PC-3 (cell line): ENCODE measurements around the gene AP2A1. TPM values are rescaled to one million over a fixed set of nuclear protein-coding genes. Genes with fewer than 3 reads are reported as not detected.
A peak's percentile ranks its signal among the peaks of the same experiment; 100 is the strongest.

Experiments
- ATAC-seq: fragments of 200-7000 bp; cut with Tn5 transposase; 2 replicates; pipeline ENCODE4 v1.9.1; 2020; ENCODE audit warnings: mild to moderate bottlenecking, moderate library complexity
- BruUV-seq: library from RNA; stranded (reverse); fragments of 400-500 nt; replicated peaks from 2 replicates; lab custom pipeline; 2021; lab: Mats Ljungman, UMichigan
- CTCF ChIA-PET: fragments of 300-600 bp; sonication (Branson Sonifier 250); formaldehyde crosslinking; loops from one replicate; lab custom pipeline; 2022; ENCODE audit warnings: antibody characterized with exemption; lab: Charles Lee
- POLR2A ChIA-PET: fragments of 300-600 bp; sonication (Branson Sonifier 250); formaldehyde crosslinking; loops from one replicate; lab custom pipeline; 2022; ENCODE audit warnings: antibody characterized with exemption; ENCODE audit not compliant: unreplicated experiment; lab: Charles Lee
- DNase-seq: peaks from one replicate; pipeline ENCODE4 v3.0.0-alpha.2; 2015
- H2AFZ ChIP-seq: fragments of 300-600 bp; sonication (generic); 2 replicates; pipeline ENCODE4 v1.6.0; 2016; ENCODE audit warnings: antibody characterized with exemption, low read length
- H3F3A ChIP-seq: fragments of 300-600 bp; sonication (generic); one replicate; pipeline ENCODE4 v1.6.0; 2017; ENCODE audit warnings: antibody characterized with exemption, low read length, control low read depth, mild to moderate bottlenecking; ENCODE audit not compliant: unreplicated experiment
- H3K27ac ChIP-seq: fragments of 300-600 bp; sonication (generic); 2 replicates; pipeline ENCODE4 v1.5.1; 2016; ENCODE audit warnings: mild to moderate bottlenecking, low read length
- H3K27me3 ChIP-seq: fragments of 300-600 bp; sonication (generic); 2 replicates; pipeline ENCODE4 v1.6.1; 2016; ENCODE audit warnings: low read length, mixed read lengths
- H3K36me3 ChIP-seq: fragments of 300-600 bp; sonication (generic); 2 replicates; pipeline ENCODE4 v1.6.1; 2016; ENCODE audit warnings: low read depth, mixed run types, low read length, mixed read lengths
- H3K4me1 ChIP-seq: fragments of 300-600 bp; sonication (generic); 2 replicates; pipeline ENCODE4 v1.5.1; 2016; ENCODE audit warnings: low read length; ENCODE audit not compliant: insufficient read depth
- H3K4me2 ChIP-seq: fragments of 300-600 bp; sonication (generic); 2 replicates; pipeline ENCODE4 v1.6.0; 2016; ENCODE audit warnings: low read length
- H3K4me3 ChIP-seq: fragments of 300-600 bp; sonication (generic); 2 replicates; pipeline ENCODE4 v1.5.1; 2016; ENCODE audit warnings: mild to moderate bottlenecking, low read length, mixed read lengths
- H3K79me2 ChIP-seq: fragments of 300-600 bp; sonication (generic); 2 replicates; pipeline ENCODE4 v1.6.1; 2017; ENCODE audit warnings: low read length, mixed read lengths
- H3K9ac ChIP-seq: fragments of 300-600 bp; sonication (generic); 2 replicates; pipeline ENCODE4 v1.6.0; 2016; ENCODE audit warnings: mild to moderate bottlenecking, low read length
- H3K9me2 ChIP-seq: fragments of 300-600 bp; sonication (generic); replicated peaks from 2 replicates; pipeline ENCODE4 v1.6.1; 2016; ENCODE audit warnings: mixed run types, low read length, mixed read lengths
- H3K9me3 ChIP-seq: fragments of 300-600 bp; sonication (generic); 2 replicates; pipeline ENCODE4 v1.6.1; 2016; ENCODE audit warnings: low read length, mixed read lengths
- H4K20me1 ChIP-seq: fragments of 300-600 bp; sonication (generic); 2 replicates; pipeline ENCODE4 v1.6.1; 2016; ENCODE audit warnings: low read length, mixed read lengths
- EZH2 ChIP-seq: fragments of 300-600 bp; sonication (generic); IDR thresholded peaks from one replicate; pipeline ENCODE4 v1.6.1; 2017; ENCODE audit warnings: antibody characterized with exemption, mild to moderate bottlenecking, low read length; ENCODE audit not compliant: unreplicated experiment
- EZH2phosphoT487 ChIP-seq: fragments of 300-600 bp; sonication (generic); IDR thresholded peaks from 2 replicates; pipeline ENCODE4 v1.6.1; 2018; ENCODE audit warnings: mild to moderate bottlenecking, antibody characterized with exemption, low read length, borderline replicate concordance
- intact Hi-C: fragments of 100-400 bp; cut with micrococcal nuclease; formaldehyde crosslinking; loops from 2 replicates; pipeline ENCODE4 v1.9.0; 2023
- total RNA-seq: library from RNA; depleted of rRNA; stranded (reverse); fragments of >200 nt; gene quantifications from 2 replicates; pipeline ENCODE4 v1.2.3, GENCODE V29; 2014
- TF ChIP-seq, protein P1 (sequence below): fragments of 300-600 bp; sonication (generic); conservative IDR thresholded peaks from 2 replicates; pipeline ENCODE4 v1.5.1; 2017; ENCODE audit warnings: antibody characterized with exemption, low read depth, mild to moderate bottlenecking, low read length

The AP2A1 gene
- total RNA-seq, 1 experiment from 2014 or later, result 143 TPM

DNA sequence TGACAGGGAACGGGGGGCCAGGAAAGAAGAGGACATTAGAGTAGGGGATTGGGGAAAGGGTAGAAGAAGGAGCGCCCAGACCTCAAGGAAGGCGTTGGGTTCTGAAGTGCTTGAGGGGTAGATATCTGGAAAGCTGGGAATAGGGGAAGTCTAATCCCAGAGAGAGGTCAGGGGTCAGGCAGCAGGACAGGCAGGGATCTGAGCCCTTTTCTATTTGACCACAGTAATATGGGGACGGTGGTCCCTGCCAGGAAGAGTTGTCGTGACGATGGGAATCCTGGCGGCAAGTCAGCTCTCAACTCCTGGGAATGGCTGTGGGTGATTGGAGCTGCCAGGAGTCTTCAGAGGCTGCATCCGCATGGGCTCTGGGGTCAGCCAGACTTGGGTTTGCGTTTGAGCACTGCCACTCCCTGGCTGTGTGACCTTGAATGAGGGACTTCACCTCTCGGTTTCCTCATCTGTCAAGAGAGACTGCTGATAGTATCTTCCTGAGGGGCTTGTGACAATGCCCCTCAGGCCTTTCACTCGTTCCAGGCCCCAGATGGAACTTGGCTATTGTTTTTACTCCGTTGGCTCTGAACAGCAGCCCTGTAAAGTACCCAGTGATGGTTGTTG, 1.3 kb downstream of the AP2A1 start:
- Histone ChIP-seq H3K9ac (peak overlapping the region; percentile 84), H3K9me2 (no peaks in the 10 kb centered on the region), H3K27me3 (no peaks in the 10 kb centered on the region), H3K9me3 (no peaks in the 10 kb centered on the region), H3K4me3 (peak overlapping the region; percentile 81), H4K20me1 (no peaks in the 10 kb centered on the region), H2AFZ (no peak overlapping the region), H3K36me3 (no peaks in the 10 kb centered on the region), H3F3A (peaks cover 3% of the 10 kb centered on the region), H3K79me2 (peaks cover 49% of the 10 kb centered on the region), H3K27ac (no peak overlapping the region), H3K4me2 (peak overlapping the region; percentile 97), H3K4me1 (peaks cover 23% of the 10 kb centered on the region)
- ChIA-PET POLR2A (no interaction called here), CTCF (no interaction called here)
- DNase-seq, result no peak
- no peak for TF ChIP-seq EZH2
- no peak for TF ChIP-seq EZH2phosphoT487
- TF ChIP-seq, protein P1, sequence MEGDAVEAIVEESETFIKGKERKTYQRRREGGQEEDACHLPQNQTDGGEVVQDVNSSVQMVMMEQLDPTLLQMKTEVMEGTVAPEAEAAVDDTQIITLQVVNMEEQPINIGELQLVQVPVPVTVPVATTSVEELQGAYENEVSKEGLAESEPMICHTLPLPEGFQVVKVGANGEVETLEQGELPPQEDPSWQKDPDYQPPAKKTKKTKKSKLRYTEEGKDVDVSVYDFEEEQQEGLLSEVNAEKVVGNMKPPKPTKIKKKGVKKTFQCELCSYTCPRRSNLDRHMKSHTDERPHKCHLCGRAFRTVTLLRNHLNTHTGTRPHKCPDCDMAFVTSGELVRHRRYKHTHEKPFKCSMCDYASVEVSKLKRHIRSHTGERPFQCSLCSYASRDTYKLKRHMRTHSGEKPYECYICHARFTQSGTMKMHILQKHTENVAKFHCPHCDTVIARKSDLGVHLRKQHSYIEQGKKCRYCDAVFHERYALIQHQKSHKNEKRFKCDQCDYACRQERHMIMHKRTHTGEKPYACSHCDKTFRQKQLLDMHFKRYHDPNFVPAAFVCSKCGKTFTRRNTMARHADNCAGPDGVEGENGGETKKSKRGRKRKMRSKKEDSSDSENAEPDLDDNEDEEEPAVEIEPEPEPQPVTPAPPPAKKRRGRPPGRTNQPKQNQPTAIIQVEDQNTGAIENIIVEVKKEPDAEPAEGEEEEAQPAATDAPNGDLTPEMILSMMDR, result no peak
- no peak for ATAC-seq
- BruUV-seq, result no TSS peak
- intact Hi-C loops, result loop anchor here (2.0 to 5.0 kb wide), 2 partner anchors 77 to 84 kb away; partner anchors contain the start of genes CPT1C and PTOV1

DNA sequence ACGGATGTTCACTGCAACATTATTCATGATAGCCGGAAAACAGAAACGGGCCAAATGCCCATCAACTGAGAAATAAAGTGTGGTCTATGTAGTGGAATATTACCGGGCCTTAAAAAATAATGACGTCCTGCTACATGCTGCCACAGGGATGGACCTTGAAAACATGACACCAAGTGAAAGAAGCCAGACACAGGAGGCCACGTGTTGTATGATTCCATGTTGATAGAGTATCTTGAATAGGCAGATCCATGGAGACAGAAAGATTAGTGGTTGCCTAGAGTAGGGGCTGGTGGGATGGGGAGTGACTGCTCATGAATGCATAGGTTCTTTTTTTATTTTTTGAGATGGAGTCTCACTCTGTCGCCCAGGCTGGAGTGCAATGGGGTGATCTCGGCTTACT, 3.7 kb downstream of the AP2A1 start:
- Histone ChIP-seq H3K79me2 (peaks cover 56% of the 10 kb centered on the region), H3K27ac (no peak overlapping the region), H3K27me3 (no peaks in the 10 kb centered on the region), H2AFZ (no peak overlapping the region), H3K4me1 (peaks cover 19% of the 10 kb centered on the region), H3K4me3 (no peak overlapping the region), H3K36me3 (no peaks in the 10 kb centered on the region), H4K20me1 (no peaks in the 10 kb centered on the region), H3K9ac (no peak overlapping the region), H3F3A (peaks cover 3% of the 10 kb centered on the region), H3K9me2 (no peaks in the 10 kb centered on the region), H3K4me2 (no peak overlapping the region), H3K9me3 (no peaks in the 10 kb centered on the region)
- ChIA-PET POLR2A (no interaction called here), CTCF (no interaction called here)
- BruUV-seq, result no TSS peak
- DNase-seq, result no peak
- ATAC-seq, result no peak
- no peak for TF ChIP-seq EZH2phosphoT487
- no peak for TF ChIP-seq EZH2
- TF ChIP-seq, protein P1, result no peak
- intact Hi-C loops, result no loop called here

DNA sequence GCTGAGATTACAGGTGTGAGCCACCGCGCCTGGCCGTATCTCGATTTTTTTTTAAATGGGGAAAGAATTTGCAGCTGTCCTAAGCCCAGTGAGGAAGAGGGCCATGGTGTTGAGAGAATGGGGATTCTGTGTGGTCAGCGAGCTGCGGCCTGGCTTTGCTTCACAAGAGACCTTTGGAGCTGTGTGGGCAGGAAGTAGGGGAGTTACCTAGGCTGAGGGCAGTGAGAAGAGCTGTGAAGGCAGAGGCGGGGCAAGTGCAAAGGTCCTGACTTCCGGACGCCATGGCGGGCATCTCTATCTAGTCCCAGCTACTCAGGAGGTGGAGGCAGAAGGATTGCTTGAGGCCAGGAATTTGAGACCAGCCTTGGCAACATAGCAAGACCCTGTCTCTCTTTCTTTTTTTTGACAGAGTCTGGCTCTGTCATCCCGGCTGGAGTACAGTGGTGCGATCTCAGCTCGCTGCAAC, 4.9 kb downstream of the AP2A1 start:
- TF ChIP-seq EZH2phosphoT487 (no peak), EZH2 (no peak)
- TF ChIP-seq, protein P1, result no peak
- H3K9me3 ChIP-seq, result no peaks in the 10 kb centered on the region
- intact Hi-C loops, result no loop called here
- no peaks in the 10 kb centered on the region for H4K20me1 ChIP-seq
- H3K27me3 ChIP-seq, result no peaks in the 10 kb centered on the region
- H3K36me3 ChIP-seq, result no peaks in the 10 kb centered on the region; the same call in 1 of the 2 replicates
- H3K27ac ChIP-seq, result no peak overlapping the region
- CTCF ChIA-PET, result no interaction called here
- no peak overlapping the region for H2AFZ ChIP-seq
- no peak overlapping the region for H3K9ac ChIP-seq
- no peak overlapping the region for H3K4me2 ChIP-seq
- POLR2A ChIA-PET, result interaction anchor here (0.6 kb wide), 1 partner anchor 42 kb away, joined by 3 read pairs; no protein-coding TSS in a partner anchor
- H3K9me2 ChIP-seq, result no peaks in the 10 kb centered on the region
- DNase-seq (no peak), ATAC-seq (no peak)
- H3F3A ChIP-seq, result no peaks in the 10 kb centered on the region
- BruUV-seq, result no TSS peak
- peaks cover 12% of the 10 kb centered on the region for H3K4me1 ChIP-seq
- peaks cover 56% of the 10 kb centered on the region for H3K79me2 ChIP-seq
- no peak overlapping the region for H3K4me3 ChIP-seq
